Adrenal gland (tissue), 12 donors: ENCODE results near the gene CMIP. TPM values are rescaled to one million over a fixed set of nuclear protein-coding genes. Genes with fewer than 3 reads are reported as not detected.

Experiments
- DNase-seq, 7 donors: peaks; one replicate each; pipeline ENCODE4 v3.0.0-alpha.2; 2019 to 2020
- H3K27ac ChIP-seq, 5 donors: fragments of 200-600 bp; sonication (generic) in 4 of 5; 1 replicate in 3 of 5; 2 replicates in 2 of 5; pipeline versions ENCODE4 v1.5.1 to v1.8.0; 2016 to 2020; ENCODE audit warnings: mild to moderate bottlenecking in 1 of 5
- H3K27me3 ChIP-seq: fragments of 200-600 bp; 2 replicates; pipeline ENCODE4 v1.8.0; 2021
- H3K36me3 ChIP-seq, 2 donors: fragments of 200-600 bp; replicated peaks in 1 of 2; 1 replicate in 1 of 2; 2 replicates in 1 of 2; pipeline versions ENCODE4 v1.5.1 to v1.8.0; 2018 to 2022
- H3K4me1 ChIP-seq, 2 donors: fragments of 200-600 bp; replicated peaks in 1 of 2; 1 replicate in 1 of 2; 2 replicates in 1 of 2; pipeline versions ENCODE4 v1.5.1 to v1.8.0; 2018 to 2021
- H3K4me3 ChIP-seq, 4 donors: fragments of 200-600 bp; sonication (generic) in 3 of 4; one replicate each; pipeline ENCODE4 v1.5.1; 2016 to 2018
- H3K9me3 ChIP-seq, 3 donors: fragments of 200-600 bp; sonication (generic) in 1 of 3; replicated peaks in 1 of 3; 1 replicate in 2 of 3; 2 replicates in 1 of 3; pipeline versions ENCODE4 v1.5.1 to v1.8.0; 2016 to 2021
- POLR2A ChIP-seq, 2 donors: fragments of 450-650 bp; IDR thresholded peaks; one replicate each; pipeline ENCODE4 v1.6.1; 2017; ENCODE audit warnings: antibody characterized with exemption in 2 of 2, mild to moderate bottlenecking in 2 of 2, moderate library complexity in 1 of 2
- WGBS, 4 donors: extraction: QIAGEN DNeasy Blood & Tissue Kit in 2 of 4; methylation state at CpG; one replicate each; pipeline versions ENCODE4 v1.1.5 to v1.1.7; 2013 to 2017; 5-methylcytosine and 5-hydroxymethylcytosine counted together
- intact Hi-C, 2 donors: fragments of 100-400 bp; cut with DNase I; formaldehyde crosslinking; loops; one replicate each; pipeline versions ENCODE4 v1.14.1 to v1.15.0; 2022 to 2023
- polyA plus RNA-seq, 3 donors: library from polyadenylated mRNA; stranded (reverse); fragments of 200-250 nt in 2 of 3; fragments of 350-450 nt in 1 of 3; fragmentation: Illumina TruSeq in 1 of 3; extraction: RNeasy Lipid Tissue Mini Kit (QIAGEN cat#74804) in 1 of 3; gene quantifications; one replicate each; pipeline ENCODE4 v1.2.3, GENCODE V29; 2013 to 2014
- total RNA-seq, 9 donors: library from RNA; depleted of rRNA in 4 of 9; stranded (reverse); fragments of >200 nt in 4 of 9; fragments of 120-200 nt in 1 of 9; fragmentation: NEBNext Ultra II Directional in 1 of 9; extraction: Animal tissue kit (Norgen Biotek cat#: 25700) in 1 of 9; gene quantifications; one replicate each; pipeline versions ENCODE4 v1.1.0 to v1.2.4, GENCODE V29; 2013 to 2023
- TF ChIP-seq, protein P1 (sequence below), 6 experiments: fragments of 450-650 bp in 4 of 6; fragments of 200-600 bp in 2 of 6; sonication (generic) in 1 of 6; IDR thresholded peaks; 1 replicate in 5 of 6; 2 replicates in 1 of 6; pipeline versions ENCODE4 v1.5.1 to v1.8.0; 2016 to 2021; ENCODE audit warnings: antibody characterized with exemption in 6 of 6, mild to moderate bottlenecking in 2 of 6, moderate library complexity in 1 of 6
- donor health status: healthy with polysubstance abuse.
- donor health status: Bipolar disorder and iron deficiency.
- donor health status: DM: yes; HTN: yes; CAD: no.
- donor health status: DM: no; HTN: no; CAD: no.
- donor health status: DM: no; HTN: no; CAD: no.
- donor health status: DM: yes; HTN: yes; CAD: no.

The CMIP gene
- total and polyA plus RNA-seq, 12 donors, result 8.1 to 87.9 (median 42.5) TPM

DNA sequence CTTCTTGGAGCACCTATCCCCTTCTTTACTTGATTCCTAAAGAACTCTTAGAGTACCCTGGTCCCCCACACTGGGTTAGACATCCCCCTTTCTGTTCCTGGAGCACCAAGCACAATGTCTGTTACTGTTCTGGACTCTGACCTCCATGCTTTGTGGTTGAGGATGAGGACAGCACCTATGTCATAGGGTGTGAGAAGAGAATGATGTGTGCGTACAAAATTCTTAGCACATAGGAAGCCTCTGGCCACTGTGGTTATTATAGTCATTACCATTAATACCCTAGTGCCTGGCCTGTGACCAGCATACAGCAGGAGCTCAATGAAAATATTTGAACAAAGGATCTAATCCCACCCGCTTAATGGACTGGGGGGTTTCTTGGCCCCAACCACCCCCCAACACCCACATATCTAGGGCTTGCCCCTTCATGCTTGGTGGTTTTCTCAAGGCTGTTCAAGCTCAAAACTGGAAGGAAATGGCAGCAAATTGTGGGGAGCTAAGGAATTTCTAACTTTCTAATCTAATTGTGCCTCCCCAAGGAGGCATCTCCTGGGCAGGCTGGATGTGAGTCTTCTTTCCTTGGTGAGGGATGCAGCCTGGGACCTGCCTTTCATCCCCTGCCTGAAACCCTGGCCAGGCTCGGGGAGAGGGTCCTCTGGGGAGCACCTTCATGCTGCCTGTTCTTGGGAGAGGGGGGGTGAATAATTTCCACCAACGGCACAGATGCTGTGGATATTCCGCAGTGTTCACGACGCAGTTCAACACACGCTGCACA is 1.5 kb upstream of the CMIP start:
- Histone ChIP-seq H3K4me3 (no peak overlapping the region), H3K4me1 (peaks cover 26% of the 10 kb centered on the region in 2 donors), H3K9me3 (no peaks in the 10 kb centered on the region), H3K27me3 (no peaks in the 10 kb centered on the region), H3K36me3 (no peaks in the 10 kb centered on the region), H3K27ac (peak overlapping the region in 2 of 5 donors; percentile 65 to 71)
- no peak for TF ChIP-seq POLR2A (IDR thresholded peaks at IDR 0.05)
- TF ChIP-seq, protein P1, sequence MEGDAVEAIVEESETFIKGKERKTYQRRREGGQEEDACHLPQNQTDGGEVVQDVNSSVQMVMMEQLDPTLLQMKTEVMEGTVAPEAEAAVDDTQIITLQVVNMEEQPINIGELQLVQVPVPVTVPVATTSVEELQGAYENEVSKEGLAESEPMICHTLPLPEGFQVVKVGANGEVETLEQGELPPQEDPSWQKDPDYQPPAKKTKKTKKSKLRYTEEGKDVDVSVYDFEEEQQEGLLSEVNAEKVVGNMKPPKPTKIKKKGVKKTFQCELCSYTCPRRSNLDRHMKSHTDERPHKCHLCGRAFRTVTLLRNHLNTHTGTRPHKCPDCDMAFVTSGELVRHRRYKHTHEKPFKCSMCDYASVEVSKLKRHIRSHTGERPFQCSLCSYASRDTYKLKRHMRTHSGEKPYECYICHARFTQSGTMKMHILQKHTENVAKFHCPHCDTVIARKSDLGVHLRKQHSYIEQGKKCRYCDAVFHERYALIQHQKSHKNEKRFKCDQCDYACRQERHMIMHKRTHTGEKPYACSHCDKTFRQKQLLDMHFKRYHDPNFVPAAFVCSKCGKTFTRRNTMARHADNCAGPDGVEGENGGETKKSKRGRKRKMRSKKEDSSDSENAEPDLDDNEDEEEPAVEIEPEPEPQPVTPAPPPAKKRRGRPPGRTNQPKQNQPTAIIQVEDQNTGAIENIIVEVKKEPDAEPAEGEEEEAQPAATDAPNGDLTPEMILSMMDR (IDR thresholded peaks at IDR 0.05), result no peak
- intact Hi-C loops, result no loop called here
- DNase-seq, result no peak
- 80 to 87% (median 84%) methylated on average over 7 to 8 of the region's 8 CpGs for WGBS, 4 donors

DNA sequence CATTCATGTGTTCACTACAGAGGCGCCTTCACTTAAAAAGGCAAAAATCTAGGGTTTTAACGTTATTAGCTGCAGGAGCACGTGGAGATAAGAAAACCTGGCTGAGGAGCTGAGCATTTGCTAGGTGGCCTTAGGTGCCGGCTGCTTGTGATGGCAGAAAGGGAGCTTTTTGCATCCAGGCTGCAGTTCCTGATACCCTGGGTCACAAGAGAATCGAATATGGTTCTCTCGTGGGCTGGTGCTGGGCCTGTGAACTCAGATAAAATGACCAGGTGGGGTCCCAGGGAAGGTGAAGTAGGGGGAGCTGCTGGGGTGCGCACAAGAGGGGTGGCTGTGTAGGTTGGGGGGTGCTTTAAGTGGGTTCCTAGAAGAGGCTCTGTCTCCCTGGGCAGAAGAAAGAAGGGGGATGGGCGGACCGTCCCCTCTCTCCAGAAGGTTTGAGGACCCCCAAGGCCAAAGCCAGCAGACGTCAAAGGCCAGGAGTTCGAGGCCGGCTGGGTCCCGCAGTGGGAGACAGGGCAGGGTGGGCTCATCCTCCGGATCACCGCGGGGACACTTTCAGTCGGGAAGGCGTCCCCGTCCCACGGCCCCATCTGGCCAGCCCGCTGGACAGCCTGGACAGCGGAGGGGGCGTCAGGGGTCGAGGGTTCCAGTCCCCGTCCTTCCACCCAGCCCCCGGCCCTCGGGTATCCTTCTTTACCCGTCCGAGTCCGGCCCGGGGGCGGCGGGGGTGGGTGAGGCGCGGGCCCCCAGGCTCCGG is 740 bp upstream of the CMIP start:
- TF ChIP-seq POLR2A (IDR thresholded peaks at IDR 0.05), result no peak
- TF ChIP-seq, protein P1 (IDR thresholded peaks at IDR 0.05), result no peak
- Histone ChIP-seq H3K27ac (peak overlapping the region in 3 of 5 donors; percentile 65 to 95 (median 71)), H3K9me3 (no peaks in the 10 kb centered on the region), H3K36me3 (no peaks in the 10 kb centered on the region), H3K4me1 (peaks cover 32 to 33% of the 10 kb centered on the region in 2 donors), H3K27me3 (no peaks in the 10 kb centered on the region), H3K4me3 (peak overlapping the region in 2 of 4 donors; percentile 34 to 99)
- intact Hi-C loops, result no loop called here
- peak in 5 of 7 donors; percentile 30 to 69 (median 54) for DNase-seq
- WGBS, 4 donors, result 13 to 41% (median 21%) methylated on average over 9 to 36 of the region's 36 CpGs

DNA sequence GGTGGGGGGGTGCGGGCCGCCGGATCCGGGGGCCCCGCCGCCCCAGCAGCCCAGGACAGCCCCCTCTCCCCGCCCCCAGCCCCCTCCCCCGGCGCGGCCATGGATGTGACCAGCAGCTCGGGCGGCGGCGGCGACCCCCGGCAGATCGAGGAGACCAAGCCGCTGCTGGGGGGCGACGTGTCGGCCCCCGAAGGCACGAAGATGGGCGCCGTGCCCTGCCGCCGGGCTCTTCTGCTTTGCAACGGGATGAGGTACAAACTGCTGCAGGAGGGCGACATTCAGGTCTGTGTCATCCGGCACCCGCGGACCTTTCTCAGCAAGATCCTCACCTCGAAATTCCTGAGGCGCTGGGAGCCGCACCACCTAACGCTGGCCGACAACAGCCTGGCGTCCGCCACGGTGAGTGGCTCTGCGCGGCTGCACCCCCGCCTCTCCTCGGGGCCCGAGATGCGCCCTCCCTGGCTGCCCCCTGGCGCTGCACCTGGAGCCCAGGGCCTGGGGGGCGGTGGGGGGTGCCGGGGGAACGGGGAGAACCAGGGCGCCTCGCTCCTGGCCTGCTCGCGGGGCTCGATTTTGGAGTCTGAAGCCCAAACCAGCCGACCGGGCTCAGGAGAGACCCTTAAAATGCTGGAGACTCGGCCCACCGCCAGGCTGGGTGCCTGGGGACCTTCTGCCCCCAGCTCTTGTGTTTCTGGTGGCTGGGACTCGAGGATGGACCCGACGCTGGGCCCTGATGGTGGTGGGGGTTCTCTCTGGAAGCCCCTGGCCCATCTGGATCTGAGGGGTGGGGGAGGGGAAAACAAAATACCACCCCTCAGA is 744 bp downstream of the CMIP start:
- Histone ChIP-seq H3K4me3 (peak overlapping the region; percentile 68 to 99 (median 76)), H3K9me3 (no peaks in the 10 kb centered on the region), H3K27ac (peak overlapping the region; percentile 49 to 95 (median 76)), H3K4me1 (peaks cover 26 to 30% of the 10 kb centered on the region in 2 donors), H3K36me3 (no peaks in the 10 kb centered on the region), H3K27me3 (no peaks in the 10 kb centered on the region)
- TF ChIP-seq POLR2A (IDR thresholded peaks at IDR 0.05), result peak in 1 of 2 donors; percentile 58
- TF ChIP-seq, protein P1 (IDR thresholded peaks at IDR 0.05), result peak in 2 of 6 experiments; percentile 14 to 23
- DNase-seq, result peak; percentile 49 to 72 (median 57)
- intact Hi-C loops, result no loop called here
- WGBS, 4 donors, result 0 to 1% (median 0%) methylated on average over 3 to 60 of the region's 62 CpGs
